CD4-positive, alpha-beta T cell treated with Interleukin-17A for 1 hour (primary cell): ENCODE measurements around the gene SPON1.

Experiments used
- DNase-seq: peaks from one replicate; pipeline ENCODE4 v3.0.0-alpha.2; 2020

Gene SPON1

DNA sequence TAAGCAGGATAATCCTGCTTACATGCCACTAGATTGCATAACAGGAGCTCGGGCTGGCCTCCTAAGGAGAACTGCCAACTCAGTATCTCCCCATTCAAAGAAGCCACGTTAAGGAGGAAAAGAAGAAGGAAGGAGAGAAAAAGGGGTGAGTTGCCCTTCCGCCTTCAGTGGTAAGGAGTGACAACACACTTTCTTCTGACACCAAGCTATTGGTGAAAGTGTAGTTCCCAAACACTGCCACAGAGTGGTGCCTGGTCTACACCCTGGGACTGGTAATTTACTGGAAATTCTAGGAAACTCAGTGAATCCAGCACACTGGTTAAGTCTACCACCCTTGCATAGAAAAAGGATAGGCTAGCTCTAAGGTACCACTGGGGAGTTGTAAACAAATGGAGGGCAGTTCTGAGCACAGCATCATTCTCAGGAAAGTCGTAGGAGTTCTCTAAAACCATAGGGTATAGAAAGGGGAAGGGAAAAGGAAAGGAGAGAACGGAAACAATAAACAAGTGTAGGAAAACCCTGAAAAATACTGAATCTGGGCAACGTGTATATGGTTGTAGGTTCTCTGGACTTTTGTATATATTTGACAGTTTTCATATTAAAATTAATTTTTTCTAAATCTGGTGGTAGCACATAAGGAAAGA, 338.3 kb downstream of the SPON1 start:
- DNase-seq: peak; percentile 66

DNA sequence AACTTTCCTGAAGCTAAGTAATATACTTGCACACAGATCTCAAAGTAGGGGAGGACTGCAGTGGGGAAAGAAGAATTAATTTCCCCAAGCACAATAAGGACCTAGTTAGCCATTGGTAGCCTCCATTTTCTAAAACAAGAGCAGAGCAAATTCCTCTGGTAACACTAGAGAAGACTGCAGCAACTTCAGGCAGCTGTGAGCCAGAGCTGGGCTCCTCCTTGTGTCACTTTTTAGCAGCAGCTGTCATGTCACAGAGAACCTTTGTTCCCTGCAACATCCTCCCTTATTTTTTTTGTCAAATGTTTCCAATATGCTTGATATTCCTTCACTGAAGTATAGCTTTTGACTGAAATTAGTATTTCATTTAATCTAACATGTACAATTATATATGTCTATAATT, 342.1 kb downstream of the SPON1 start:
- no peak for DNase-seq

DNA sequence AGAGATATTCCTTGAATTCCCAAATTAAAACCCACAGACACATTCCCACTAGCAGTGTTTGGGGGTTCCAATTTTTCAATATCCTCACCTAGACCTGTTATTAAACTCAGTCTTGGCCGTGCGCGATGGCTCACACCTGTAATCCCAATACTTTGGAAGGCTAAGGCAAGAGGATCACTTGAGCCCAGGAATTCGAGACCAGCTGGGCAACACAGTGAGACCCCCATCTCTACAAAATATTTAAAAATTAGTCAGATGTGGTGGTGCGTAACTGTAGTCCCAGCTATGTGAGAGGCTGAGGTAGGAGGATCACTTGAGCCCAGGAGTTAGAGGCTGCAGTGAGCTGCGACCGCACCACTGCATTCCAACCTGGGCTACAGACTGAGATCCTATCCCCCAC, 343.1 kb downstream of the SPON1 start:
- no peak for DNase-seq

DNA sequence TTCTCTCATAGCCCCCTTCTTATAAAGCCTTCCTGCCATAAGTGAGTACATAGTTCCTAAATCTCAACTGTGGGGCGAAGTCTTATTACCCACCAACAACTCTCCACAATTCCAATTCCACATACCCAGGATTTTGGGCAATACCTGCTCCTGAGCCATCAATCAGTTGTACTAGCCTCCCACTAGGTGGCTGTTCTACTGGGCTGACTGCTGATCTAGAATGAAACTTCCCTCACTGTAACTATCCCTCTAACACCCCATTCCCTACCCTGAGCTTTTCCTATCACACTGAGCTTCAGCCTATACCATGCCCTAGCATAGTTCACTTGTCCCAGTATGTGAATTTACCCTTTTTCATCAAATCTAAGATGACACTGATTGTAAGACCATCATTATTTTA, 344.0 kb downstream of the SPON1 start:
- DNase-seq: no peak

DNA sequence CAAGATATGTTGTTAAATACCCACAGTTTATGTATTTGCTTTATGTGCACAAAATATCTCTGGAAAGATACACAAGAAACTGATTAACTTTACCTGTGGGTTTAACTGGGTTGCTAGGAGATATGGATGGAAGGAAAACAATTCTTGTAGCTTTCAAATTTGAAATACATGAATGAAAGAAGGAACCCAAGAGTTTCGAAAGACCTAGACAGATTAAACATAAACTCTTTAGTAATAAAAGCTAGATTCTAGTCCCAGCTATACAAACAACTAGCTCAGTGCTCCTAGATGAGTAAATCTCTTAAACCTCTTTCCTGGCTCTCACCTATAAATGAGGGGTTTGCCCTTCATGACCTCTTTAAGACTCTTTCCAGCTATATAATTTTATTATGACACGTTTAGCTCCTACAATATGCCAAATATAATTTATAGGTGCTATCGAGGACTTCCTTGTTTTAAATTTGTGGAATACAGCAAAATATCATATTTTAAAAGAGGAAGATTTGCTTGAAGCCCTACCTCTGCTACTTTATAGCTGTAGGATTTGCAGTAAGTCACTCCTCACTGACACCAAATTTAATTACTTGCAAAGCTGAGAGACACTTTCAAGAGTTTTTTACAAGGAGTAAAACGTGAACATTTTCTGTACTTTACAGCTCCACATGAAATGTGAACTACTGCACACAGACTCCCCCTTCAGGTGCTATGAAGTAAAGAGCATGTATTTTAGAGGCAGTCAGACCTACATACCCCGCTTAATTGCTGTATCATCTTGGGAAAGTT, 345.8 kb downstream of the SPON1 start:
- peak; percentile 49 for DNase-seq

DNA sequence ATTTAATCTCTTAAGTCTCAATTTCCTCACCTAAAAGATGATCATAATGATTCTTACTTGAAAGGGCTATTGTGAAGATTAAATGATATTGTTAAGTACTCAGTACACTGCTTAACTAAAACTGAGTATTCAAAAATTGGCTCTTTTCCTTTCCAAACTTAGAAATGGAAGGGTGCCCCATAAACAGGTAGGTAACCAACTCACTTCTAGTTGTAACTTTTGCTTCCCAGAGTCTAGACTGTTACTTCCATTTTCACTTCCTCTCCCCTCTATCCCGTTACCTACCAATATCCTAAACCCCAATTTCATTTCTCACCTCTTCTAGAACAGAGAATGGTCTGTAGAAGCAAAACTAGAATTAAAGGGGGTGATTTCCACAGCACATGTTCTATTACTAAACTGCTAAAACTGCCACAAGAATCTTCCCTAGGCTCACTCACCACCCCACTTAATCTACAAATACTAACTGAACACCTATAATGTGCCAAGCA, 346.4 kb downstream of the SPON1 start:
- DNase-seq: no peak

DNA sequence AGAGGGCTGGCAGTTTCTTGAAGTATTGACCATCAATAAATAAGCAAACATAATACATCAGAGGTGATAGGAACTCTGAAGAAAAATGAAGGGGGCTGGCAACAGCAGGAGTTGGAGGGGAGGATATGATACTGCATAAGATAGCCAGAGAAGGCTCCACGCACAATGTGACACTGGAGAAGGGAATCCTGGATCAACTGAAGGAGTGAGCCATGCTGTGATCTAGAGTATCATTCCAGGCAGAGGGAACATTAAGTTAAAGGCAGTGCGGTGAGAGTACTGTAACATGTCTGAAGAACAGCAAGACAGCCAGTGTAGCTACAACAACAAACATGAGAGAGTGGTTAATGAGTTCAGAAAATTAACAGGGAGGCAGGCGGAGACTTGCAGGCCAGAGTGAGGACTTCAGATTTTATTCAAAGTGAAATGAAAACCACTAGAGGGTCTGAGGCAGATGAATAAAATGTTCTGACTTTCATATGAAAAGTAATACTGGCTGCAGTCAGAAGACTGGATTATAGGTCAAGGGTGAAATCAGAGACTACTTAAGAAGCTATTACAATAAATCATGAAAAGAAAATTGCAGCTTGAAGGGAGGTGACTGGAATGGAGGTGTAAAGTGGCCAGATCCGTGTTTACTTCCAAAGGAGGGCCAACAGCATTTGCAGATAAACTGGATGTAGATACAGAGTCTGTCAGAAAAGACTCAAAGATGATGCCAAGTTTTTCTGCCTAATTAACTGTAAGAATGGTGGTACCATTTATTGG, 347.1 kb downstream of the SPON1 start:
- DNase-seq: no peak

DNA sequence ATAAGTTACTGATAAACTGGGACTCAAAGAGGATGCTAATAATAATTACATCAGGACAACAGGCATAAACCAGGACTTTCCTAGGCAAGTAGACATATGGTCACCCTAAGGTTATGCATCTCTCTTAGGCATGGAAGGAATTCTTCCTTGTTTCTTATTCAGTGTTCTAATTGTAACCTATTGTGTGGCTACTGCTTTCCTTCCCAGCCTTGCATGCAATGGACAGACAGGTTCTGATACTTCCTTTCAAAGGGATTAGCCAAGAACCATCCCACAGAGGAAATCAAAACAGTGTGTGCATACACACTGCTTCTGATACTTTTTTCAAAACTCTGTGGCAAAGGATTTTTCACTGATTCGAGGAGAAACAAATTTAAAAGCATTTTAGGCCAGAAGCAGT, 348.2 kb downstream of the SPON1 start:
- no peak for DNase-seq

DNA sequence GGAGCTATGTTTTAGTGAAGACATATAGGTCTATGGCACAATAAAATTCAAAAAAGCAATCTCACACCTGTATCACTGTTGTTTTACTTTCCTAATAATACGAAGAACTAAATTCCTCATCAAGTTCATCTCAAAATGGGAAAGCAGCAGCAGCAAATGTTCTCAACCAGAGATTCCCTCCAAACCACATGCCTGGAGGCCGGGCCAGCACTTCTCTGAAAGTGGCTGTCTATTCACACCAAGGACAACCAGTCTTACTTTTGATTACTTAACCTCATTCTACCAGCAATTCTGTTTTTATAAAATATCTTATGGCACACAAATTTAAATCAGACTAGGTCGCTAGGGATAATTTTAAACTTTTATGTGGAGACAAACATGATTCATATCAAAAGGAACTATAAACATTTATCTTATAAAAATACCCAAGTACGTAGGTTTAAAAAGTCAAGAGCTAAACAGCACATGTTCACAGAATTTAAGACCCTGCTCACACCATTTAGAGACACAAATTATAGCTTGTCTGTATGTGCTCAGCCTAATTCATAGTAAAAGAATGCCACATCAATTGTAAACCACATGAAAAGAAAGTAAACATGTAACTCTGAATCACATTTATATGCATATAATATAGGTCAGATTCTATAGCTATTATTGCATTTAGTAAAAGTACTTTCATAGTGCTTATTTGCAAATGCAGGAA, 350.4 kb downstream of the SPON1 start:
- no peak for DNase-seq

DNA sequence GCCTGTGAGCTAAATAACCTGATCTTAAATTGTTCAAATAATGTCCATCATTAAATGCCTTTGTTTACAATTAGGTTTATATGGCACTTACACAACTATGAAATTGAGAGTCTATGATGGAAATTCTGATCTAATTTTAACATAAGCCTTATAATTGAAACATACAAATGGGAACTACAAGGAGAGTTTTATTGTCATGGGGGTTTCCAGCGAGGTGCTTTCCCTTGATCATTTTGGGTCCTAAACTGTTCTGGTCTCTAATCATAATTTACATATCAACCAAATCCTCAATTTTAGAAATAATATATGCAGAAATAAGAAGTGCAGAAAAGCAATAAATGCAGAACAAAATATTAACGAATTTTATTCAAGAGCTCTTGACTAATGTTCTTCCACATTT, 351.6 kb downstream of the SPON1 start:
- DNase-seq: no peak

DNA sequence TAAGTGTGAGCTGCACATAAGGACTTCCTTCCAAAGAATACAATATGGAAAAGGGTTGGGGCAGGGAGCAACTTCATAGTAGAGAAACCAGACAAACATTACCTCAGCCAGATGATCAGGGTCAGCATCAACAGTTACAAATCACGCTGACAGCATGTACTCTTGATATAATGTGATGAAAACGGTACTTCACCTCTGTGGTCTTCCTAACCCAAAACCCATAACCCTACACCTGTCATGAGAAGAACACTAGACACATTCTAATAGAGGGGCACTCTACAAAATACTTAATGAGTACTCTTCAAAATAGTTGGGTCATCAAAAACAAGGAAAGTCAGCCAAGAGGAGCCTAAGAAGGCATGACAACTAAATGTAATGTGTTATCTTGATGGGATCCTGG, 352.6 kb downstream of the SPON1 start:
- DNase-seq: no peak
